SK-N-SH (cell line): ENCODE results near the gene SLC37A1. TPM values are rescaled to one million over a fixed set of nuclear protein-coding genes. Genes with fewer than 3 reads are reported as not detected.

Experiments
- CTCF ChIA-PET: fragments of 300-600, 350-600 bp; formaldehyde crosslinking; extraction: SDS; loops from one replicate; lab custom pipeline; 2021; lab: Yijun Ruan, JAX
- POLR2A ChIA-PET: fragments of 350-600 bp; sonication (Branson Sonifier 250); formaldehyde crosslinking; extraction: SDS; loops from one replicate; lab custom pipeline; 2020; ENCODE audit warnings: antibody characterized with exemption, inconsistent platforms; lab: Yijun Ruan, JAX
- DNase-seq: peaks from one replicate; pipeline ENCODE4 v3.0.0; 2012
- H2AFZ ChIP-seq: fragments of 200-600 bp; sonication (generic); 2 replicates; pipeline ENCODE4 v1.8.1; 2016; ENCODE audit warnings: antibody characterized with exemption, mild to moderate bottlenecking, low read depth
- H3F3A ChIP-seq: fragments of 200-600 bp; sonication (generic); replicated peaks from 2 replicates; pipeline ENCODE3; 2016; ENCODE audit warnings: antibody characterized with exemption, mild to moderate bottlenecking; ENCODE audit not compliant: insufficient read depth
- H3K27ac ChIP-seq, 2 experiments: fragments of 200-500 bp in 1 of 2; fragments of 200-600 bp in 1 of 2; sonication (Bioruptor generic) in 1 of 2; sonication (generic), shearing (Covaris generic) in 1 of 2; 2 replicates each; pipeline versions ENCODE4 v1.5.1 to v1.6.1; 2014 to 2016; ENCODE audit warnings: low read depth in 2 of 2, inconsistent platforms in 1 of 2, low read length in 1 of 2, mild to moderate bottlenecking in 1 of 2, mixed read lengths in 1 of 2
- H3K27me3 ChIP-seq: fragments of 200-600 bp; sonication (generic), shearing (Covaris generic); 2 replicates; pipeline ENCODE4 v1.6.1; 2016; ENCODE audit warnings: mixed run types; ENCODE audit not compliant: insufficient read depth
- H3K36me3 ChIP-seq, 2 experiments: fragments of 200-500 bp in 1 of 2; fragments of 200-600 bp in 1 of 2; sonication (Bioruptor generic) in 1 of 2; sonication (generic) in 1 of 2; replicated peaks in 1 of 2; 2 replicates each; pipeline versions ENCODE3 to v1.5.1; 2014 to 2016; ENCODE audit warnings: low read length in 1 of 2, mild to moderate bottlenecking in 1 of 2; ENCODE audit not compliant: insufficient read depth in 2 of 2, control insufficient read depth in 1 of 2
- H3K4me1 ChIP-seq, 2 experiments: fragments of 200-500 bp in 1 of 2; fragments of 200-600 bp in 1 of 2; sonication (Bioruptor generic) in 1 of 2; sonication (generic), shearing (Covaris generic) in 1 of 2; 2 replicates each; pipeline versions ENCODE4 v1.5.1 to v1.6.1; 2014 to 2016; ENCODE audit warnings: low read depth in 1 of 2, low read length in 1 of 2, mixed run types in 1 of 2; ENCODE audit not compliant: insufficient read depth in 2 of 2, control insufficient read depth in 1 of 2
- H3K4me2 ChIP-seq: fragments of 200-600 bp; sonication (generic), shearing (Covaris generic); 2 replicates; pipeline ENCODE4 v1.6.1; 2017; ENCODE audit warnings: mixed run types
- H3K4me3 ChIP-seq, 2 experiments: fragments of 200-500 bp in 1 of 2; fragments of 200-600 bp in 1 of 2; sonication (Bioruptor generic) in 1 of 2; sonication (generic), shearing (Covaris generic) in 1 of 2; 2 replicates each; pipeline versions ENCODE4 v1.5.1 to v1.8.1; 2014 to 2016; ENCODE audit warnings: low read depth in 2 of 2, inconsistent platforms in 1 of 2, low read length in 1 of 2, mild to moderate bottlenecking in 1 of 2, mixed read lengths in 1 of 2, moderate library complexity in 1 of 2
- H3K79me2 ChIP-seq: fragments of 200-600 bp; sonication (generic); 2 replicates; pipeline ENCODE4 v1.8.1; 2017; ENCODE audit warnings: mild to moderate bottlenecking; ENCODE audit not compliant: insufficient read depth
- H3K9ac ChIP-seq: fragments of 200-600 bp; sonication (generic); 2 replicates; pipeline ENCODE4 v1.6.1; 2017; ENCODE audit warnings: mixed run types
- H3K9me2 ChIP-seq: fragments of 200-600 bp; sonication (generic); 2 replicates; pipeline ENCODE4 v1.6.1; 2017; ENCODE audit warnings: mixed run types
- H3K9me3 ChIP-seq: fragments of 200-600 bp; sonication (generic); 2 replicates; pipeline ENCODE4 v1.6.1; 2017; ENCODE audit warnings: mixed run types, mild to moderate bottlenecking, moderate library complexity
- H4K20me1 ChIP-seq: fragments of 200-600 bp; sonication (generic); 2 replicates; pipeline ENCODE4 v1.6.1; 2017; ENCODE audit warnings: mild to moderate bottlenecking, mixed run types; ENCODE audit not compliant: insufficient read depth
- EP300 ChIP-seq, 2 experiments: IDR thresholded peaks; 2 replicates each; pipeline versions ENCODE4 v1.4.0 to v1.6.1; 2012; ENCODE audit warnings: borderline replicate concordance in 1 of 2, low read depth in 1 of 2, low read length in 1 of 2
- FOSL2 ChIP-seq: IDR thresholded peaks from 2 replicates; pipeline ENCODE4 v1.4.0; 2012; ENCODE audit warnings: low read depth, mild to moderate bottlenecking, moderate library complexity, borderline replicate concordance
- FOXJ3 ChIP-seq: sonication (generic); formaldehyde crosslinking; IDR thresholded peaks from 2 replicates; pipeline ENCODE4 v1.5.1; 2020; ENCODE audit warnings: mild to moderate bottlenecking, missing genetic modification reagents
- FOXM1 ChIP-seq: IDR thresholded peaks from 2 replicates; pipeline ENCODE4 v1.4.0; 2012; ENCODE audit warnings: low read depth, mild to moderate bottlenecking
- GABPA ChIP-seq: IDR thresholded peaks from 2 replicates; pipeline ENCODE4 v1.4.0; 2012; ENCODE audit warnings: low read depth, mild to moderate bottlenecking
- GATA2 ChIP-seq: sonication (generic); formaldehyde crosslinking; IDR thresholded peaks from 2 replicates; pipeline ENCODE4 v1.5.0; 2020; ENCODE audit warnings: mild to moderate bottlenecking, missing genetic modification reagents
- IRF3 ChIP-seq: fragments of 150-350 bp; IDR thresholded peaks from 2 replicates; pipeline ENCODE4 v1.6.1; 2016; ENCODE audit warnings: mild to moderate bottlenecking, low read depth, low read length
- JUND ChIP-seq: IDR thresholded peaks from 2 replicates; pipeline ENCODE4 v1.4.0; 2012
- TAF1 ChIP-seq: IDR thresholded peaks from 2 replicates; pipeline ENCODE4 v1.6.1; 2012; ENCODE audit warnings: low read depth, mild to moderate bottlenecking, low read length, moderate library complexity, borderline replicate concordance
- WGBS: methylation state at CpG from one replicate; pipeline ENCODE4 v1.1.6; 2017; ENCODE audit warnings: low lambda C conversion rate; 5-methylcytosine and 5-hydroxymethylcytosine counted together
- polyA plus RNA-seq, 3 experiments: library from polyadenylated mRNA; depleted of rRNA; stranded (reverse); fragments of >200 nt; gene quantifications; 2 replicates each; pipeline ENCODE4 v1.2.3, GENCODE V29; 2012
- TF ChIP-seq, protein P1 (sequence below): IDR thresholded peaks from 2 replicates; pipeline ENCODE4; 2012
- TF ChIP-seq, protein P2 (sequence below): IDR thresholded peaks from 2 replicates; pipeline ENCODE4 v1.4.0; 2012; ENCODE audit warnings: low read depth, borderline replicate concordance

SLC37A1 gene
- polyA plus RNA-seq, 1 of the 3 experiments (the other 2 are of a cell fraction), result 2.8 TPM

GRCh38 chr21:42496839-42497202 lies 16.8 kb upstream of the SLC37A1 start (continued):
- TF ChIP-seq FOXJ3 (CRISPR knock-in tag) (no peak), IRF3 (no peak)

GRCh38 chr21:42498012-42498411 lies 15.6 kb upstream of the SLC37A1 start:
- no peaks in the 10 kb centered on the region for H3K9me3 ChIP-seq
- POLR2A ChIA-PET, result no interaction called here
- no peak overlapping the region for H3K4me3 ChIP-seq
- H3K79me2 ChIP-seq, result no peaks in the 10 kb centered on the region
- no peaks in the 10 kb centered on the region for H3K27me3 ChIP-seq
- 62% methylated on average over 5 of the region's 5 CpGs for WGBS
- no peak for DNase-seq
- CTCF ChIA-PET, result interaction anchor here (1.2 kb wide), 1 partner anchor 17 kb away, joined by 3 read pairs; no protein-coding TSS in a partner anchor
- H3F3A ChIP-seq, result no peaks in the 10 kb centered on the region
- H3K9ac ChIP-seq, result no peak overlapping the region
- no peaks in the 10 kb centered on the region for H4K20me1 ChIP-seq
- peaks cover 5 to 13% of the 10 kb centered on the region in 2 experiments; a peak in 3 of 4 replicates for H3K4me1 ChIP-seq
- H3K4me2 ChIP-seq, result no peak overlapping the region
- H3K27ac ChIP-seq, result no peak overlapping the region
- no peak overlapping the region for H2AFZ ChIP-seq
- TF ChIP-seq GATA2 (CRISPR knock-in tag) (no peak), EP300 (IDR thresholded peaks at IDR 0.05; ENCODE audit: borderline replicate concordance in 1 of 2, low read depth in 1 of 2, low read length in 1 of 2) (no peak)
- TF ChIP-seq, all 33 proteins: peak for 0
- H3K36me3 ChIP-seq, result no peaks in the 10 kb centered on the region
- H3K9me2 ChIP-seq, result no peaks in the 10 kb centered on the region

- H2AFZ ChIP-seq, result no peak overlapping the region
- no peaks in the 10 kb centered on the region for H4K20me1 ChIP-seq
- TF ChIP-seq JUND (no peak), FOSL2 (no peak), FOXJ3 (CRISPR knock-in tag) (no peak), TAF1 (no peak), FOXM1 (no peak), GABPA (no peak)
- TF ChIP-seq, protein P1, sequence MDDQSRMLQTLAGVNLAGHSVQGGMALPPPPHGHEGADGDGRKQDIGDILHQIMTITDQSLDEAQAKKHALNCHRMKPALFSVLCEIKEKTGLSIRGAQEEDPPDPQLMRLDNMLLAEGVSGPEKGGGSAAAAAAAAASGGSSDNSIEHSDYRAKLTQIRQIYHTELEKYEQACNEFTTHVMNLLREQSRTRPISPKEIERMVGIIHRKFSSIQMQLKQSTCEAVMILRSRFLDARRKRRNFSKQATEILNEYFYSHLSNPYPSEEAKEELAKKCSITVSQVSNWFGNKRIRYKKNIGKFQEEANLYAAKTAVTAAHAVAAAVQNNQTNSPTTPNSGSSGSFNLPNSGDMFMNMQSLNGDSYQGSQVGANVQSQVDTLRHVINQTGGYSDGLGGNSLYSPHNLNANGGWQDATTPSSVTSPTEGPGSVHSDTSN, result no peak
- TF ChIP-seq, protein P2, sequence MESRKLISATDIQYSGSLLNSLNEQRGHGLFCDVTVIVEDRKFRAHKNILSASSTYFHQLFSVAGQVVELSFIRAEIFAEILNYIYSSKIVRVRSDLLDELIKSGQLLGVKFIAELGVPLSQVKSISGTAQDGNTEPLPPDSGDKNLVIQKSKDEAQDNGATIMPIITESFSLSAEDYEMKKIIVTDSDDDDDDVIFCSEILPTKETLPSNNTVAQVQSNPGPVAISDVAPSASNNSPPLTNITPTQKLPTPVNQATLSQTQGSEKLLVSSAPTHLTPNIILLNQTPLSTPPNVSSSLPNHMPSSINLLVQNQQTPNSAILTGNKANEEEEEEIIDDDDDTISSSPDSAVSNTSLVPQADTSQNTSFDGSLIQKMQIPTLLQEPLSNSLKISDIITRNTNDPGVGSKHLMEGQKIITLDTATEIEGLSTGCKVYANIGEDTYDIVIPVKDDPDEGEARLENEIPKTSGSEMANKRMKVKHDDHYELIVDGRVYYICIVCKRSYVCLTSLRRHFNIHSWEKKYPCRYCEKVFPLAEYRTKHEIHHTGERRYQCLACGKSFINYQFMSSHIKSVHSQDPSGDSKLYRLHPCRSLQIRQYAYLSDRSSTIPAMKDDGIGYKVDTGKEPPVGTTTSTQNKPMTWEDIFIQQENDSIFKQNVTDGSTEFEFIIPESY, result no peak
- no peaks in the 10 kb centered on the region for H3K9me3 ChIP-seq
- no peaks in the 10 kb centered on the region for H3K79me2 ChIP-seq
- CTCF ChIA-PET, result interaction anchor here (0.7 kb wide), 1 partner anchor 79 kb away, joined by 3 read pairs; no protein-coding TSS in a partner anchor
- no peaks in the 10 kb centered on the region for H3K9me2 ChIP-seq
- H3K27ac ChIP-seq, result no peak overlapping the region
- no peak for DNase-seq
- no peak overlapping the region for H3K4me3 ChIP-seq
- H3K4me1 ChIP-seq, result peaks cover 5 to 13% of the 10 kb centered on the region in 2 experiments; a peak in 3 of 4 replicates
- 70% methylated on average over 15 of the region's 15 CpGs for WGBS
- no peaks in the 10 kb centered on the region for H3F3A ChIP-seq
- no peak overlapping the region for H3K9ac ChIP-seq
- POLR2A ChIA-PET, result no interaction called here
- H3K36me3 ChIP-seq, result no peaks in the 10 kb centered on the region
- no peak overlapping the region for H3K4me2 ChIP-seq
- no peaks in the 10 kb centered on the region for H3K27me3 ChIP-seq
Measured at GRCh38 chr21:42499444-42500112, 14.1 kb upstream of the SLC37A1 start.
